GM21737 (cell line): ENCODE measurements around the gene NECAB2.

ENCODE experiments used
- ATAC-seq: cut with Tn5 transposase; IDR thresholded peaks from one replicate; pipeline ENCODE4 v1.9.1; 2021; ENCODE audit warnings: mild to moderate bottlenecking, moderate library complexity; ENCODE audit not compliant: unreplicated experiment

The NECAB2 gene

DNA sequence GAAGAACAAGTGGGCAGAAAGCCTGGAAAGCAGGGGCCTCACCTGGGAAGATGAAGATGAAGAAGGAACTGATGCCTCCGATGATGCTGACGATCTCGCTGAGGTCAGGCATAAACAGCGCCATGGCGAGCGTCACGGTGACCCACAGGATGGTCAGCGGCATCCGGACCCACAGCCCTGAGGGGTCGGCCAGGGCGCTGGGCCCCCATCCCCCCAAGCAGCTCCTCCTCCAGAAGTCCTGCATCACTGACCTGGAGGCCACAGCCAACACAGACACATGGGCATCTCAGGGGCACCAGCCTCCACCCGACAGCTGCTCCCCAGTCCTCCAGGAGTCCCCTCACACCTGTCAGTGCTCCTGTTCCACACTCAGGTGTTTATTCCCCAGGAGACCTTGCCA, 48.4 kb downstream of the NECAB2 start:
- no peak for ATAC-seq

DNA sequence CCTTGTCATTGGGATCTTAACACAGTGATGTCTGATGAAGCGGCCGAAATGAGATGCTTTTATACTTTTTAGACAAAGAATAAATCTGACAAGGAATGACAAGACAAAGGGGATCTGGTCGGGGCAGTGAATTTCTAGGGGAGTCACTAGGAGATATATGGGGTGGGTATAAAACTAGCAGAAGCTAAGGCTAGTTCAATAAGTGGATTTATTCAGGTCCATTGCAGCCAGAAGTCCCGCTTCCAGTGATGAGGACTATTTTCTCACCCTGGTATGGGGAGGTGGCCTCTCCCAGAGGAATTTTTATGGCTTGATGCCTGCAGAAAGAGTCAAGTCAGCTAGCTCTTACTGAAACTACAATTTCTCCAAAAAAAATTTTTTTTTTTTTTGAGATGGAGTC, 50.7 kb downstream of the NECAB2 start:
- ATAC-seq, result no peak

DNA sequence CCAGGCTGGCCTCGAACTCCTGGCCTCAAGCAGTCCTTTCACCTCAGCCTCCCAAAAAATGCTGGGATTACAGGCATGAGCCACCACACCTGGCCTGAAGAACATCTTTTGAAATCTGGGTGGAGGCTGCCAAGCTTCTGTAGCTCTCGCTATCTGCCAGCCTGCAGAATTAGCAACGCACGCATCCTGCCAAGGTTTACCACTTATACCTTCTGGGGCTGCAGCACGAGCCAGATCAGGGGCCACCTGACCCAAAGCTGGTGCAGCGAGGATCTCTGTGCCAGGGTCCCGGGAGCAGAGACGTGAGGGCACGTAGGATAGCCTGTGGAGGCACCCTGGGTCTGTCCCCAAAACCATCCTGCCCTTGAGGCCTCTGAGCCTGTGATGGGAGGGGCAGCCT, 52.3 kb downstream of the NECAB2 start:
- ATAC-seq, result no peak

DNA sequence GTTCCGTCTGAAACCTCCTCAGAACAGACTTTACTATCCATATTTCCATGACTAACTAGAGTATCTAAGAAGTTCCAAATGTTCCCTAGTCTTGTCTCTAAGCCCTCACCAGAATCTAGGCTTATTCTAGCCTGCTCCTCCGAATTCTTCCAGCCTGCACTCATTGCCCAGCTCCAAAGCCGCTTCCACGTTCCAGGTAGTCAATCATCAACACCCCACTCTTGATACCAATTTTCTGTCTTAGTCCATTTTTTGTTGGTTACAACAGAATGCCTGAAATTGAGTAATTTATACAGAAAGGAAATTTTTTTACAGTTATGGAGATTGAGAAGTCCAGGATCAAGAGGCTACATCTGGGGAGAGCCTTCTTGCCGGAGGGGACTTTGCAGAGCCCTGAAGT, 53.4 kb downstream of the NECAB2 start:
- no peak for ATAC-seq

DNA sequence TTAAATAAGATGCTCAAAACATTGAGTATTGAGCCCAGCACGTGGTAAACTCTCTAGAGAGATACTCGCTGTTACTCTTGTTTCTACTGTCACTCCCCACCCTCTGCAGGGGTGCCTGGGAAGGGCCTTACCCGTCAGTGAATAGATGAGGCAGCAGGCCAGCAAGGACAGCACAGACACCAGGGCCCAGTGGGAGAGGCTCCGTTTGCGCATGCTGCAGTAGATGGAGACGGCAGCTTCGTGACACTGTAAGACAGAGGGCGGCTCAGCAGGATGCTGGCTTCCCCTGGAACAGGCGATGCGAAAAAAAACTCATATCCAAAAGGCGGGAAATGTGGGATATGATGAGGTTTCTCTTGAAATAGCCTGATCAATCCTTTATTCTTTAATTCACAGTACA, 54.6 kb downstream of the NECAB2 start:
- no peak for ATAC-seq

DNA sequence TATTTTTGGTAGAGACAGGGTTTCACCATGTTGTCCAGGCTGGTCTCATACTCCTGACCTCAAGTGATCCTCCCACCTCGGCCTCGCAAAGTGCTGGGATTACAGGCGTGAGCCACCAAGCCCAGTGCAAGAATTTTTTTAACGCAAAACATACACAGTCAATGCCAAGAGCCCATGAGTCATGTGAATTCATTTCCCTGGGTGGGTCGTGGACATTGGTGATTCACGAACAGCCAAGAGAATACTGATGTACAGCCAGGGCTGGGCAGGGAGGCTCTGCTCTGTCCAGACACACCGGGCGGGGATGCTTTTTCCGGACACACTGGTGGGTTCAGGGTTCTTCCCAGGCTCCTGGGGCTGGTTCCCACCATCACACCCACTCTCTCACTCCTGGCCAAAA, 56.8 kb downstream of the NECAB2 start:
- ATAC-seq, result no peak

DNA sequence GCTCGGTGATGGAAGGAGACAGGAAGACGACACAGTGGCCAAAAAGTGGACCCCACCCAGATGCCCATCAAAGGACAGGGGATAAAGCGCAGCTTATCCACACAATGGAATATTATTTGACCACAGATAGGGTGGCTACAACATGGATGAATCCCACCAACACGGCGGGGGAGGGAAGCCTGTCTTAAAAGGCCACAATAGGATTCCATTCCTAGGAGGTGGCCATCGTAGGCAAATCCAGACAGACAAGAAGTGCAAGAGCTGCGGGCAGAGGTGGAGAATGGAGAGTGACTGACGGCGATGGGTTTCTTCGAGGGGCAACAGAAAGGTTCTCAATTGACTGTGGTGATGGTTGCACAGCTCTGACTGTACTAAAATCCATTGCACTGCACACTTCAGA, 58.6 kb downstream of the NECAB2 start:
- ATAC-seq, result no peak

DNA sequence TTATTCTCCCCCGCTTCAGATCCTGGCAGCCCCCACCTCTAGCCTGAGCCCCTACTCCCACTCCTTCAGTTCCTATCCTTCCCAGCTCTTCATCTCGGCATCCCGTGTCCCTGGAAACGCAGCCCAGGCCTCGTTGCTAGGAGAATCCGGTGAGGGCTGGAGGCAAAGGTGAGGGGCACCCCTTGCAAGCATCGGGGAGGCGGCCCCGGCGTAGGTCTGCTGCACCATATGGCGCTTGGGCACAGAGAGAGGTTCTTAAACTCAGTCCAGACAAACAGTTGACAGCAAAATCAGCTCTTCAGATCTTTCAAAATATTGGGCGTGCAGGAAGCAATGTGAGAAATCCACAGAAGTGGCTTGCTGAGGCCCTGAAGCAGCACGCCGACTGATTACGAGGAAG, 59.6 kb downstream of the NECAB2 start:
- no peak for ATAC-seq

DNA sequence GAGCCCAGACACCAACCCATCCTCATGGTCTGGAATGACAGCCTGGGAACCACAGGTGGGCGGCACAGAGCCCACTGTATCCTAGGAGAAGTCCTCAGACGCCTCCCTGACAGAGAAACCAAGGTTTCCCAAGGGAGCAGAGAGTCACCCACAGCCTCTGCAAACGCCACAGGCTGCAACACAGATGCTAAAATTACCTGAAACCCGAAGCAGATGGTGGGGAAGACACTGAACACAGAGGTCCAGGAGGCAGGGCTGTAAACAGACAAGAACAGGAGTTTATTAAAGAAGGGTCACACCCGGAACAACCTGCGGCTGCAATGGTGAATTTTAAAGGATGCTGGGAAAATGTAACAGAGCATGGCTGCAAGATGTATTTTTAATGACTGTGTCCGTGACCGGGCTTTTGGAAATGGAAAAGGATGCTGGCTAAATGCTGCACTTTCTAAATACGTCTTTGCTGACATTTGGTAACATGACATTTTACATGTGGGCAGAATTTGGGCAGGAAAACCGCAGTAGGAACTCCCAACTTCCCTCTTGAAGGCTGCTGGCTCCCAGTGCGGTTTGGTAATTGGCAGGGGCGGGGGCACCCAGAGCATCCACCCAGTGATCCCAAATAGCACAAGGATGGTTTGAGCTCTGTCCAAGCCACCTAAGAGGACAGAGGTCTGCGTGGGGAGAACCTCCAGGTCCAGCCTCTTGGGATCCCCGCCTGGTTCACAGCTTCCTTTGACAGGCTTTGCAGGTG, 61.4 kb downstream of the NECAB2 start:
- no peak for ATAC-seq

DNA sequence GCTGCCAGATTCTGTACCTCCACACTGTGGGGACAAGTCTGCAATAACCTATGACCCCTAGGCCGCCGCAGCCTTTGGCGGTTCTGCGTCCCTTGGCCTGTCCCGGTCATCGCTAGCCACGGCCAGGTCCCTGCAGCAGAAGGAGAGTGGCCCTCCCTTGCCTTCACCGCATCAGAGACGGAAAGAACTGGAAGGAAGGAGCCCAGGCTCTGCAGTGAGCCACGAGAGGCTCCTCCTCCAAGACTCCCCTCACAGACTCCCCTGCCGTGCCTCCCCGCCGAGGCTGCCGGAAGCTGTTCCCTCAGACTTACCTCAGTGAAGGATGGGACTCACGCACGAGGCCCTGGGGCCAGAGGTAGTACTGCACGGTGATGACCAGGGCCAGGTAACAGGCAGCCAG, 63.5 kb downstream of the NECAB2 start:
- ATAC-seq, result no peak

DNA sequence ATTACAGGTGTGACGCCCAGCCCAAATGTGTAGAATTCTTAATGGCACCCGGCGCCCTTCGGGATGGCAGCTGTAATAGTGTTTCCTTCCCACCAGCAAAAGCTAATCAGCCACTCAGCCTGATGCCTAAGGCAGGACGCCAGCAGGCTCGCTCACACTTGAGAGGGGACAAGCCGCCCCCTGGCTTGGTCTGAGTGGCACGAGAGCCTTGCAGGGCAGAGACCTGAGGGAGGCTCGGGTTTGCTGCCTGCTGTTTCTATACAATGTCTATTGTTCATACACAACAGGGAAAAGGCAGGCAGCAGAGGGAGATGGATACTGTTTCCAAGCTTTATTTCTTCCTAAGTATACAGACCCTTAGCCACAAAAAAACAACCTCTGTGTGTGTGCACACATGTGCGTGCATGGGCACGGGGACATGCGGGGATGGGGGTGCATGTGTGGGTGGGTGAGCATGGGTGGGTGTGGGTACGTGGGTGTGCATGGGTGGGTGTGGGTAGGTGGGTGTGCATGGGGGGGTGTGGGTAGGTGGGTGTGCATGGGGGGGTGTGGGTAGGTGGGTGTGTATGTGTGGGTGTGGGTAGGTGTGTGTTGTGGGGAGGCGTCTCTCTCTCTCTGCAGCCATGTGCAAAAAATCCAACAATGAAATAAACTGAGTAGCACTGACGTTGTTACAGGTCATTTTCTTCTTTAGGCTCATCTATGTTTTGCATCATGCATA, 64.6 kb downstream of the NECAB2 start:
- ATAC-seq, result no peak

DNA sequence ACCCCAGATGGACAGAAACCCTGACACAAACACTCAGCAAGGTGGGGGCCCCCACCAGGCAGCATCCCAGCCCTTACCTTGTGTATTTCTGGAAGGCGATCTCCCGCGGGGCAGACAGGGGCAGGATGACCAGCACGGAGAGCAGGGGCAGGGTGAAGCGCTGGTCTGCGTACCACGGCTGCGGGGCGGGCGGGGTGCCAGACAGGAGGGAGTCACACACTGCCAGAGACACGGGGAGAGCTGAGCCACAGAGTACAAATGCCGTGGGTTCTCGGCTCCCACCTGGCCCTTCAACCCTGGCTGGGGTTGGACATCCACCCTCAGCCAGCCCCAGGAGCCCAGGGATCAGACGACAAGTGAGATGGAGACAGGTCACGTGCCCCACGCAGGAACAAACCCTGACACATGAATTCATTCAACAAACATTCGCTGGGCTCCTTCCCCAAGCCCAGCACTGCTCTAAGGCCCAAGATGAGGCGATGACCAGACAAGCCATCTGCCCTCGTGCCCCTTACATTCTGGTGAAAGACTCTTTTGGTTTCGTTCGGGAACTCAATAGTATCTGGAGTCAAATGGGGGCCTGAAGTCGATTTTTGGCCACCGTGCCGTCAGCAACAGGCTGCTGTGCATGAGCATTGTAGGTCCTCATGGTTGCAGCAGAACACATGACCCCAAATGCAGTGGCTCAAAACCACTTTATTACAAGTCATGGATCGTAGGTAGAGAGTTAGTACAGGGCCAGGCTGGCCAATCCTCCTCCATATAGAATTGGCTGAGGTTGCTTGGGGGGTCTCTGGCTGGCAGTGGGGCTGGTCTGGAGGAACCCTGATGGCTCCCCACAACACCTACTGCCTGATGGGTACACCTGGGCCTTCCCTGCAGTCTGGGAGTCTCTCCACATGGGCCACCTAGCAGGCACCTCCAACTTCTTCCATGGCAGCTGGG, 65.5 kb downstream of the NECAB2 start:
- no peak for ATAC-seq

DNA sequence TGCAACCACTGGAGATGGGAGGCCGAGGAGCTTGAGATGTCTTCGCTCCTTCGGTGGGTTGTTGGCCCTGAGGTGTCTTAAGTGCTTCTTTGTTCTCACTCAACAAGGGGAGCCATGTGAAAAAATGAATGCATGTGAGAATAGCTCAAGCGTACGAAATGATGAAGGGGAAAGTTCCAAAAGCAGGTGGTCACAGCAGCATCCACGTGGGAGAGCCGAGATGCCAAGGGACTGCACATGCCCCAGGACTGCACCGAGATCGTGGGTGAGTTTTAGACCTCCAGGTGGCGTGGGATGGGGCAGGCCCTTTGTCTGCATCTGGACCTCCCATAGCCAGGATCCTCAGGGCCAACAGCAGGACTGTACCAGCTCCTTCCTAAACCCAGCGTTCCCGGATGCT, 66.5 kb downstream of the NECAB2 start:
- ATAC-seq, result no peak

DNA sequence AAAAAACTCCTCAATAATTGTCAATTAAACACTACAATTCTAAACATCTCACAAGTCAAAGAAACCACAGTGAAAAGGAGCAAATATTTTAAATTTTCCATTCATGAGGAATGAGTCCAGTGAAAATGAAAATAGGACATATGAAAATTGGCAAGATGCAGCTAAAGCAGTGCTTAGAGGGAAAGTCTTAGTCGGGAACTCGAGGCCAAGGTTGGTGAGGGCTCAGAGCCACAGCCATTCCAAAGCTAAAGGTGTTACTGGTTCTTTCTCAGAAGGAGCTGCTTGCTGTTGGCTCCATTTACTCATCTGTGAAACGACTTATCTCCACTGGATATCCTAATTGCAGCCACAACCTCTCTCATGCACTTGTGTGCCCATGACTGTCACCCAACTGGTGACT, 68.1 kb downstream of the NECAB2 start:
- no peak for ATAC-seq

DNA sequence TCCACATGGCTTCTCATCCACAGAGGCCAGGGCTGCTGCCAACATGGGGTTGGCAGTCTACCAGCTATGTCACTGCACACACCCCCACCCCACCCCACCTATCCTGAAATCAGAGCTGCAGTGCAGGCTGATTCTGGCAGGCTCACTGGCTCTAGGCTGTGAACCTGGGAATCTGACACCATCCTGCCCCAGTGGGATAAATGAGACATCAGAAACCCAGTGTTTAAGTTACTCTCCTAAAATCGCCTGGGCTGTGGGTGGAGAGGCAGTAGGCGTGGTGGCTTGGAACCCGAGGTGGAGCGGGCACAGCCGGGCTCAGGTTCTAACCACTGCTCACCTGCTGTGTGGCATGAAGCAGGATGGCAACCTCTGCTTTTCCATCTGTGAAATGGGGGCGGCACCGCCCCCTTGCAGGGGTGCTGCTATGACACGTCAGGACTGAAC, 69.0 kb downstream of the NECAB2 start:
- no peak for ATAC-seq

DNA sequence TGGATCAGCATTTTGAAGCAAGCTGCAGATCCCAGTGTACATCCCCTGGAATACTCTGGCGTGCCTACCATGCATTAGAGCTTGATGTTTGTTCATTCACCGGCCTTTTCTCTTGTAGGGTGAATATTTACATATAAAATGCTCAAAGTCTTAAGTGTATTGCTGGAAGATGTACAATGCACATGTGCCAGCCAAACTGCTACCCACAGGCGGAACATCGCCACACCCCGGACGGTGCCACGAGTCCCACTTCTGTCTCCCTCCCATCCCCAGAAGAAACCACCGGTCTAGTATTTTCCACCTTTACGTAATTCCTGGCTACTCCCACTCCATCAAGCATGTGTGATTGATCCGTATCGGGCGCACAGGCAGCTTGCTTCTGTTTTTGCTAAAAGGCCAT, 70.4 kb downstream of the NECAB2 start:
- no peak for ATAC-seq

DNA sequence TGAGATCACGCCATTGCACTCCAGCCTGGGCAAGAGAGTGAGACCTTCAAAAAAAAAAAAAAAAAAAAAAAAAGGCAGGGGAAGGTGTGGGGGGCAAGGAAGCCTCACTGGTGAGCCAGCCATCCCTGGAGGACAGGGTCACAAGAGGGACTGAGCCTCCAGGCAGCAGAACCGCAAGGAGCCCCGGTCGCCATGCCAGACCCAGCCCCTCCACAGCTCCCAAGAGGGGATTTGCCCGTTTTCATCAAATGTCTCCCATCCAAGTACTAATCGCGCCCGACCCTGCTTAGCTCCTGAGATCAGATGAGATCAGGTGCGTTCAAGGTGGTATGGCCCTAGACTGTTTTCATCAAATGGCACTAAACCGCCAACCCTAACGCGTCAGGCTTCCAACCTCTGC, 71.7 kb downstream of the NECAB2 start:
- no peak for ATAC-seq

DNA sequence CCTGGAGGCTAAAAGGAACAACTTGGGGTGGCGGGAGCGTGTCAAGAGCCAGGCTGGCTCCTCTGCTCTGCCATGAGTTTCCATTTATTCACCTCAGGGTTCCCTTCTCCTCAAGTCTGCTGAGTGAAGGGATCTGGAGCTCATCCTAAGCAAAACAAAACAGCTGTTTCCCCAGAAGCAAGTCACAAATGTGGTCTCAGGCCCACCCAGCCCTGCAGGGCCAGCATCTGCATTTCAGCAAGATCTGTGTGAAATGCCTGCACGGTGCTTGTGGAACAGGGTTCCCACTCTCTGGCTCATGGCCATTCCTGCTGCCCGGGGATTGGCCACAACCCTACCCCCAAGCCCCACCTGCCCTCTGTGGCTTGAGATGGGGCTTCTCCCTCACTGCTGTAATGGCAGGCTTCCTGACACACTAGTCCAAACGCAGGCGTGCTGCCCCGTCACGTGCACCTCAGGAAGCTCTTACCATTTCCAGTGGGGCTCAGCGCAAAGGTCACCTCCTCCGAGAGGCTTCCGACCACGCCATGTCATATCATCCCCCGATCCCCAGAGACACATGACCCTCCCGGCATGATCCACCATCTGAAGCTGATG, 72.3 kb downstream of the NECAB2 start:
- no peak for ATAC-seq

DNA sequence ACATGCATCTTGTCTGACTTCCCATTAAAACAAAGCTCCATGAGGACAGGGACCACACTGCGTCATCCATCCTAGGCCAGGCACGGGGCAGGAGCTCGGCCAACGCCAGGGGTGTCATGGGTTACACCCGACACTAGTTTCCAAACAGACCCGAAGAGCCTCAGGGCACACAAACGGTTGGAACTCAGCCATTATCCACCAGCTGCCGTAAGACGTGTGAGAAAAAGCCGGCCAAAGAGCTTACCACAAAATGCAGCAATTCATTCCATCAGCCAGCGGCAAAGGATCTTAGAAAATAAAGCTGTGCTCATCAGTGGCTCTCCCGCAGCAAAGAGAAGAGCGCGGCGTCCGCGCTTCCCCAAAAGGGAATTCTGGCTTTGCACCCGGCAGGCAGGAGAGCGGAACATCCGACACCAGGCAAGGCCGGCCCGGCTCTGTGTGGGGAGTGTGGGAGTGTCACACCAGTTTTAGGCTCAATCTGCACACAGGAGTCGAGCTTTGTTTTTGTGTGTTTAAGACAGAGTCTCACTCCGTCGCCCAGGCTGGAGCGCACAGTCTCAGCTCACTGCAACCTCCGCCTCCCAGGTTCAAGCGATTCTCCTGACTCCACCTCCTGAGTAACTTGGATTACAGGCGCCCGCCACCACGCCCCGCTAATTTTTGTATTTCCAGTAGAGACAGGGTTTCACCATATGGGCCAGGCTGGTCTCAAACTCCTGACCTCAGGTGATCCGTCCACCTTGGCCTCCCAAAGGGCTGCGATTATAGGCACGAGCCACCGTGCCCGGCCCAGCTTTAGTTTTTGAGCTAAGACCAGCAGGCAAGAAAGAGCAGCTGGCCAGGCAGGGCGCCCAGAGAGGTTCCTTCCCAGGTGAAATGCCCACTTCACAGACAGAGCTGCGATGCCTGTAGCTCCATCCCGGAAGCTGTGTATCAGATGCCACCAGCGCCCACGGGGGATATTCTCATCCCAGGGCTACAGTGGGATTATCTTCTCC, 73.1 kb downstream of the NECAB2 start:
- no peak for ATAC-seq

DNA sequence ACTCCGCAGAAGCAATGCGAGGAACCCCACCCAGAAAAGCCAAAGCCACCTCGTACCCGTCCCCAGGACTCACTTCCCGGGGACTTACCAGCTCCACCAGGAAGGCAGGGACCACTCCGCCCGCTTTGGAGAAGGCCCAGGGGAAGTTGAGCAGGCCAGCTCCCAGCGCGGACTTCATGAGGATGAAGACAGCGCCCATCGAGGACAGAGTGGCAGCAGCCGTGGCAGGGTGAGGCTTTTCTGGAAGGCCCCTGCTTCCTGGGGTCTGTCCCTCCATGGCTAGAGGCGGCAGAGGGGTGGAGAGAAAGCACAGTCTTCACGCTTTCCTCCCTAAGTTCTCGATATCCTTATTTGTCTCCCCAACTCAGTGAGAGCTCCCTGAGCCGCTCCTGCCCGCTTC, 73.8 kb downstream of the NECAB2 start:
- no peak for ATAC-seq
